HG02798 (cell line): ENCODE measurements around the gene HDHD5.

Source experiments
- ATAC-seq: cut with Tn5 transposase; IDR thresholded peaks from one replicate; pipeline ENCODE4 v1.9.1; 2021; ENCODE audit warnings: mild to moderate bottlenecking; ENCODE audit not compliant: unreplicated experiment, poor library complexity

Gene HDHD5

DNA sequence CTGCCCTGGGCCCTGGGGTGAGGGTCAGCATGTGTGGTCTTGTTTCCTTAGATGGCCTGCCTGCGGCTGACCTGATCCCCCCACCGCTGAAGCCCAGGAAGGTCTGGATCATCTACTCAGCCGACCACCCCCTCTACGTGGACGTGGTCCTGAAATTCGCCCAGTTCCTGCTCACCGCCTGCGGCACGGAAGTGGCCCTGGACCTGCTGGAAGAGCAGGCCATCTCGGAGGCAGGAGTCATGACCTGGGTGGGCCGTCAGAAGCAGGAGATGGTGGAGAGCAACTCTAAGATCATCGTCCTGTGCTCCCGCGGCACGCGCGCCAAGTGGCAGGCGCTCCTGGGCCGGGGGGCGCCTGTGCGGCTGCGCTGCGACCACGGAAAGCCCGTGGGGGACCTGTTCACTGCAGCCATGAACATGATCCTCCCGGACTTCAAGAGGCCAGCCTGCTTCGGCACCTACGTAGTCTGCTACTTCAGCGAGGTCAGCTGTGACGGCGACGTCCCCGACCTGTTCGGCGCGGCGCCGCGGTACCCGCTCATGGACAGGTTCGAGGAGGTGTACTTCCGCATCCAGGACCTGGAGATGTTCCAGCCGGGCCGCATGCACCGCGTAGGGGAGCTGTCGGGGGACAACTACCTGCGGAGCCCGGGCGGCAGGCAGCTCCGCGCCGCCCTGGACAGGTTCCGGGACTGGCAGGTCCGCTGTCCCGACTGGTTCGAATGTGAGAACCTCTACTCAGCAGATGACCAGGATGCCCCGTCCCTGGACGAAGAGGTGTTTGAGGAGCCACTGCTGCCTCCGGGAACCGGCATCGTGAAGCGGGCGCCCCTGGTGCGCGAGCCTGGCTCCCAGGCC lies 50.6 kb downstream of the HDHD5 start:
- no peak for ATAC-seq

DNA sequence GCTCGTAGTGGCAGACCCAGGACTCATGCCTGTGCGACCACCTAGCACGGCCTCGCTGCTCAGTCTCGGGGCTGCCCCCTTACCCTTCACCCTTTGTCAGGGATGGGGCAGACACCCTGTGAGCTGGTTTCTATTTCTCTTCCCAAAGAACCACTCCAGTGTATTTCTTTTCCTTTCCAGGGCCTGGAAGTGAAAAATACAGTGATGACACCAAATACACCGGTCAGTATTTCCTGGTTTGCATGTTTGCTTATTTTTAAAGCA lies 51.6 kb downstream of the HDHD5 start:
- ATAC-seq, result no peak

DNA sequence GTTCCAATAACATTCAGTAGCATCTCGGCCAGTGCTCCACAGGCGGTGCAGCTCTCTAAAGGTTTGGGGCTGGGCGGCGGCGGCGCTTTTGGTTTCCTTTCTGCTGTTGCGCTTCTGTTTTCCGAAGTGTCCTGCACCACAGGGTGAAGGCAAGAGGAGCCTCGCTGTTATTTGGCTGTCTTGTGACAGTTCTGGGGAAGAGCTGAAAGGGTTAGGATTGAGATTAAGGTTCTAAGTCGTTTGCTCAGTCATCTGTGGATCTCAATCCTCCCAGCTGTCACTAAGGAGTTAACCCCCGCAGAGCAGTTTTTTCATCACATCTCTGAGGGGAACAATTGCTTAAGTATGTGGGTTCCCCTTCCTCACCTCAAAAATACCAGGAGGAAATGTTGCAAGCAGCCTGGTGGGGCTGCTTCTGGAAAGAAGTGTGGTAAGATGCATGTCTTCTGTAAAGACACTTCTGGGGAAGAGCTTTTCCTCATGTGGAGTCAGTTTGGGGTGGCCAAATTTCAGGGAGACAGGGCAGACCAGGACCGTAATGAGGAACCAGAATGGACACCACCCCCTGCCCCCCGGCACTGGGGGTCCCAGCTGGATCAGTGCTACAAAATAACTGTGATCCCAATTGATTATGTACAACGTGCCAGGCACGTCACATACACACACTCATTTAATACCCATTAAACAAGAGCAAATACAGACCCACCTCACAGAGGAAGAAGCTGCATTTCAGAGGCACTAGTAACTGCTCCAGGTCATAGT lies 52.1 kb downstream of the HDHD5 start:
- no peak for ATAC-seq

DNA sequence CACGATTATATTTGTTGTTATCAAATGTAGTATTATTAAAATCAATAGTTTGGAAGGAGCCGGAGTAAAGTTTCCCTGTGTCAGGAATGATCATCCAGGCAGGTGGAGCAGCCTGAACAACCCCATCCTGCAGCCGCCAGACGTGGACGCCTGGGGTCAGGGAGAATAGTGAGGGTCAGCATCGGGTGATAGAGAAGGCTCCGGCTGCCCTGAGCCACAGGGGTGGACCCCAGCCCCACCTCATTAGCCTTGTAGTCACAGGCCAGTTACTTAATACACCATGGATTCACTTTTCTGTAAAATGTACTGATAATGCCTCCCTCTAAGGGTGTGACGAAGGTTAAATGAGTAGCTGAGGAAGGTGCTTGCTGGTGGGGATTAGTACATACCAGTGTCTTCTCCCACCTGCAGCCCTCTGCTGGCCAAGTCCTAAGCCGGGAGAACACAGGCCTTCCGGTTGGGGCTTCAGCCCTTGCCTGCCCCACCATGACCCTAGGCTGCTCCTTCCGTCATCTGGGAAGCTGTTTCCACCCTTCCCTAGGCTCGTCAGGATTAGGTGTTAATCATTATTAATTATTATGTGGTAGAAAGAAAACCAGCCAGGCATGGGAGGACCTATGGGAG lies 52.8 kb downstream of the HDHD5 start:
- no peak for ATAC-seq

DNA sequence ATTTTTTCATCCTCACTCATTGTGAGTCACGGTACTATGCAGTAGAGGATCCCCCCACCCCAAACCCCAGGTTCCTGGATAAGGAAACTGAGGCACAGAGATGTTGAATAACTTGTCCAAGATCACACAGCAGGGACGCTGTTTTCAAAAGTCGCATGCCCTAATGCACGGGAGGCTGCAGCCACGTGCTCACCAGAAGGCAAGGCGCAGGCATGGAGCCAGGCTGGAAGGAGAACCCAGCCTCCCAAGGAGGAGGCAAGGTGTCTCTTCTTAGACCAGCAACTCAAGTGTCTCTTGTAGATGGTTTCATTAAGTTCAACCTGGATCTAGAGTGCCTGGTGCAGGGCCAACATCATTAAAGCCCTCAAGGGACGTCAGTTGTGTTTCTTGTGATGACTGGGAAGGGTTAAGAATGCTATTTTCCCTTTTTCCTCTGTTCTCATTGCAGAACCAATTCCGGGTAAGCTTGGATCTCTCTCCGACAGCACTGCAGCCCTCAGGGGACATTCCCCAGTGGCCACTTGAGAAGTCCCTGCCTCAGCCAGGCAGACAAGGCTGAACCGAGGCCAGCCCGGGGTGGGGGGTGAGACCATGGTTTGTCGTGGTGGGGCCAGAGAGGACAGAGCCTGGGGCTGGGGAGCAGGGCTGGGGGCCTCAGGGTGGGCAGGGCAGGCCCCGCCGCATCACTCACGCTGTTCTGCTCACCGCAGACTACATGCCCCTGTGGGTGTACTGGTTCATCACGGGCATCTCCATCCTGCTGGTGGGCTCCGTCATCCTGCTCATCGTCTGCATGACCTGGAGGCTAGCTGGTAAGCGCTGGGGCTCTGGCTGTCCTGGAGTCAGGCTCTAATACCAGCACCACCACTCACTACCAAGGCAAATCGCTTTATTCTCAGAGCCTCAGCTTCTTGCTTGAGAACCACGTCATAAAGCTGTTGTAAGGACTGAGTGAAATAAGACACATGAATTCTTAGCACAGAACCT lies 53.6 kb downstream of the HDHD5 start:
- ATAC-seq, result no peak

DNA sequence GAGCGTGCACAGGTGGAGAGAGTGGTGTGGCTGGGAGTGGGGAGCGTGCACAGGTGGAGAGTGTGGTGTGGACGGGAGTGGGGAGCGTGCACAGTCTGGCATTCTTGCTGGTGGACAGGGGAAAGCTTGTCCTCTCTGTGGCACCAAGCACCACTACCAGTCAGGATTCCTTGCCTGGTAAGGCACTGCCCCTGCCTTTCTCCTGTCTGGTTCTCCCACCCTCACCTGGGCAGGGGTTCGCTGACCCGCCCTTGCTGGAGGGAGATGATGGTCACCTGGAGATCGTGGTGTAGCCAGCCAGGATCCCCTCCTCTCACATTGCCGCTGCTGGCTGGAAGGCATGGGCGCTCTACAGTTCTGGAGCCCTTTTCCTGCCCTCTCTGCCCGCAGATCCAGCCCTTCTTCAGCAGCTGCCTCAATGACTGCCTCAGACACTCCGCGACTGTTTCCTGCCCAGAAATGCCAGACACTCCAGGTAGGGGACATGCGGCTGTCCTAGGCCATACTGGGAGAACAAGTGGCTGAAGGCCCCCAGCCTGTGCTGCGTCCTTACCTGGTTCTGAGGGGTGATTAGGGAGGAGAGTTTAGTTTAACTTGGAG lies 54.6 kb downstream of the HDHD5 start:
- no peak for ATAC-seq

DNA sequence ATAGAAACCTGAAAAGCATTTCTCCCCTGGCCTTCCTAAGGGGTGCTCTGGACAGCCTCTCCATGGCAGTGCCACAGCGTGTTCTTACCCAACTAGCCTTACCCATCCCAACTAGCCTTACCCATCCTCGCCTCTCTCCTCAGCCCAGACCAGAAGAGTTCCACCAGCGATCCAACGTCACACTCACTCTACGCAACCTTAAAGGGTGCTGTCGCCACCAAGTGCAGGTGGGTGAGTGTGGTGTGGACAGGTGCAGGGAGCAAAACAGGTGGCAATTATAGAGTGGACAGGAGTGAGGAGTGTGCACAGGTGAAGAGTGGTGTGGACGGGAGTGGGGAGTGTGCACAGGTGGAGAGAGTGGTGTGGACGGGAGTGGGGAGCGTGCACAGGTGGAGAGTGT lies 55.7 kb downstream of the HDHD5 start:
- no peak for ATAC-seq

DNA sequence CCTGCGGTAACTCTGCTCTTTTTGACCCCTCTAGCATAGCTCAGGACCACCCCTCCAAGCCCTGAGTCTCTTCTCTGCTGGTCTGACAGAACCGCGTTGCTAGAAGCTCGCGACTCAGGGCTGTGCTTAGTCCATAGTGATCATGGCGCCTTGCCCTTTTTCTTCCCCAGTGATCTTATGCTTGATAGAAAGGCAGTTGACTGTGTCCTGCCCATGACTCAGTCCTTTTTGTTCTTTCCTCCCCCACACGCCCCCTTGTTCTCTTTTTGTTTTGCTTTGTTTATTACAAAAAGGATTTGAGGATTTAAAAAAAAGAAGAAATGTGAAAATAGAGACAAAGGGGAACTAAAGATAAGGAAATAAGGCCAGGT lies 56.8 kb downstream of the HDHD5 start:
- ATAC-seq, result no peak

DNA sequence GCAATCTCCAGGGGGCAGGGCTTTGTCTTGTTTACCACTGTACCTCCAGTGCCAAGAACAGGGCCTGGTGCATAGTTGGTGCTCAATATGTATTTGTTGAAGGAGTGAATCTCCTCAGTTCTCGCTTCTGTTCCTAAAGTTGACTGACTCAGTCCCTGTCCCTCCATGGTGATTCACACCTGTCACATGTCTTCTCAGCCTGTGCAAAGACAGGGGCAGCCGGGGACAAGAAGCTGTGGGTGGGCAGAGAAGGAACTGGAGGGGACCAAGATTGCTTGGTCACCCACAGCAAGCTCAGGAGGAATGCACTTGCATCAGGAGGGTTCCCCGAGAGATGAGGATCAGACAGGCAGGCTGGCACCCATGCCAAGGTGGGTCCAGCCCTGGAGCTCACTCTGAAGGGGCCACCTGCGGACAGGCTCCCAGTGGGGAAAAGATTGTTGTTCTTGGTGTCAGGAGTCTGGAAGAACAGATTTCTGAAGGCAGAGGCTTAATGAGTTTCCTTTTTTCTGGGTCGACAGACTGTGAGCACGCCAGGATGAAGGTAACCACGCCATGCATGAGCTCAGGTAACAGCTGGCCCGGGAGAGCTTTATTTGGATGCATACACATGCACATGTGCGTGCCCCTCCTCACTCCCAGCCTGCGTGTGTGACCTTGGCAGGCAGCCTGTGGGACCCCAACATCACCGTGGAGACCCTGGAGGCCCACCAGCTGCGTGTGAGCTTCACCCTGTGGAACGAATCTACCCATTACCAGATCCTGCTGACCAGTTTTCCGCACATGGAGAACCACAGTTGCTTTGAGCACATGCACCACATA lies 57.4 kb downstream of the HDHD5 start:
- no peak for ATAC-seq

DNA sequence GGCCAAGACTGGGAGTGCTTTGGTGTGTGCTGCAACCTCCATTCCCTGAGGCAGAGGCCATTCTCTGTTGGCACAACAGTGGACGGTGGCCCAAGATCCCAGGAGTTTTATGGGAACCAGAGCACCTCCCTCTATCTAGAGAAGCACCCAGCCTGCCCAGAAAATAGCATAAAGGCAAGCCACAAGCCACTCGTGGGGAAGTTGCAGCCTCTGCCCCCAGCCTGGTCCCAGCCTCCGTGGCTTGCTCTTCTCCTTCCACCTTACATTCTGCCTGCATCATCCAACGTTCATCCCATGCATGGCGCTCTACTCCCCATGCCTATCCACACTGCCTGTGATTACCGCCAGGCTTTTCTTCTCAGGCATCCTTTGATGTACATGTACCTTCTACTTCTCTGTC lies 58.5 kb downstream of the HDHD5 start:
- no peak for ATAC-seq

DNA sequence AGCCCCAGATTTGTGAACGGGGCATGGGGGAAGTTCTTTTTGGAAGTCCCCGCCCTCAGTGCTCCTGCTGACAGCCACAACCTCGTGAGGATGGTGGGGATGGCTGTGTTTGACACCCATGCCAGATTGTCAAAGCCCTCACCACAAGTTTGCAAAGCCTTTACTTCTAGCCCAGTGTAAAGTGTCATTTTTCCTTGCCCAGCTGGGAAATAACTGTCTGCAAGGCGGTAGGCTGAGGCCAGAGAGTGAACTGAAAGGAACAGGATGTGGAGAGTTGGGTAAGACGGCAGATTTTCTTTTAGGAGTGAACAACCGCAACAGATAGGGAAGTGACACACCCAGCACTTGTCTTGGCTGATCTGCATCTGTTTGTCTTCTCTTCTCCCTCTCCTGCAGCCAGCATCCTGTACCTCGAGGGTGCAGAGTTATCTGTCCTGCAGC lies 60.7 kb downstream of the HDHD5 start:
- no peak for ATAC-seq

DNA sequence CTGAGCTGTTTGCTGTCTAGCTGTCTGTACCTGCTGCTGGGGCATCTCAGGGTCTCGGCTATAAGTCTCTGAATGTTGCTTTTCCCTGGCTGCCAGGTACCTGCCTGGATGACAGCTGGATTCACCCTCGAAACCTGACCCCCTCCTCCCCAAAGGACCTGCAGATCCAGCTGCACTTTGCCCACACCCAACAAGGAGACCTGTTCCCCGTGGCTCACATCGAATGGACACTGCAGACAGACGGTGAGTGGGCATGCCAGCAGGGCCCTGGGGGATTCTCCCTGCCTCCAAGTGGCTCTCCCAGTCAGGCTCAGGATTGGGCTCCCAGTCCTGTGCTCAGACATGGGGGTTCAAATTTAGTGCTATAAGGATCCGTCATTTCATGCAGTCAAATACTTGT lies 61.4 kb downstream of the HDHD5 start:
- ATAC-seq, result no peak

DNA sequence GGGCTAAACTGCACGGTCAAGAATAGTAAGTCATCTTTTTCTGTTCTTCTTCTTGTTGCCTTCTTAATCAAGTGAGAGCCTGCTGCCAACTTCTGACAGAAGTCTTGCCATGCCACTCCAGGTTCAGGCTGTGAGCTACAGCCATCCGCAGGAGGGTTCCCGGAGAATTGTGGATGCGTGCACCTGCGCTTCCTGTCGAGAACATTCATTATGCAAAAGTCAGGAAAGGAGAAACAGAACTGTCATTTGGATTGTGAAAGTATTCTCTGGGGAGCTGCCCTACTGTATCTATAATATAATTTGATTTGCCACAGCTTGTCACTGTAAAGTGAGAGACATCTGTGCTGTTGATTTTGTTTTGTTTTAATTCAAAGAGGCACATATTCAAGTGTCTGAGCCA lies 62.0 kb downstream of the HDHD5 start:
- ATAC-seq, result no peak

DNA sequence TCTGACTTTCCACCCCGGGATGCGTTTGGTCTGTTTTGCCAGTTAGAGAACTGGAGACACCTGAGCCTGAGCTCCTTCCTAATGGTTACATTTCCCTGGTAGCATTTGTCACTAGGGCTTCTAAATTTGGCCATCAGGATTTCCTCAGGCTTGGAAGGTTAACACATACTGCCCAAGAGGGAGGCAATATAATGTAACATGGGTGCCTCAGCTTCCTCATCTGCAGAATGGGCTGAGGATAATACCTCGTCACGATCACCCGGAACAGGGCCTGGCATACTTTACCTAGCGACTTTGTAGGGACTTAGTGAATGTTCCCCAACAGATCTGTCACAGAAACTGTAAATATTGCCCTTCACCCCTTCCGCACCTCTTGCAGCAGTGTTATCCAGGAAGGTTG lies 63.0 kb downstream of the HDHD5 start:
- ATAC-seq, result no peak

DNA sequence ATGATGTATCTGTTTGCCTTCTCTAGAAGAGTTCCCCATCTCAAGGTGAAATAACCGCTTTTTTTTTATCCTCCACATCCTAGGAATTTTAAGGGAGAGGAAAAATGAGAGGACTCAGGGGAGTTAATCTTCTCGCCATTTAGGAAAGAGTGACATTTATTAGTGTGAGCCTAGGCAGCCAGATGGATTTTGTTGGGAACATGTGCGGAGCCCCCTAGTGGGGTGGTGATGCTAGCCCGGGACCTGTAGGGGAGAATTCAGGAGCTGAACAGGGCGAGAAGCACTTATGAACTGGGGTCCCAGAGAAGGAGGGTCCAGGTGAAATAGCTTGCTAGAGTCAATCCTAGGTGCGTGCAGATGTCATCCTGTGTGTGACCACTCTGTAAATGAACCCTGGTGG lies 63.5 kb downstream of the HDHD5 start:
- no peak for ATAC-seq

DNA sequence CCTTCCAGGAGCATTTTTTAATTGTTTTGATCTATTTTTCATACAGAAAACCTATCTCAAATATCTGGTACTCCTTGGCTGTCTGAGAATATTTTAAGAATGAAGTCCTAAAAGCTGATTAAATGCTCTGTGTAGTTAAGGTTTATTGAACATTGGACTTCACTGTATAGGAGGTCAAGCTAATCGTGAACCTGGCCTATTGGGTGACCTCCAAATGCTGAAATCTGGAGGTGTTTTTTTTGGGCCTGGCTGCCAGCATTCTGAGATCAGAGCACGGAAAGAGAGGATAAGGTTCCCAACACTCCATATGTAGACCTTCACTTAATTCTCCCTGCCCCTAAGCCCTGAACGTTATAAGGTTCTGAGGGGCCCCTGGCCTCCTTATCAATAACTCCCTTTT lies 66.0 kb downstream of the HDHD5 start:
- ATAC-seq, result no peak

DNA sequence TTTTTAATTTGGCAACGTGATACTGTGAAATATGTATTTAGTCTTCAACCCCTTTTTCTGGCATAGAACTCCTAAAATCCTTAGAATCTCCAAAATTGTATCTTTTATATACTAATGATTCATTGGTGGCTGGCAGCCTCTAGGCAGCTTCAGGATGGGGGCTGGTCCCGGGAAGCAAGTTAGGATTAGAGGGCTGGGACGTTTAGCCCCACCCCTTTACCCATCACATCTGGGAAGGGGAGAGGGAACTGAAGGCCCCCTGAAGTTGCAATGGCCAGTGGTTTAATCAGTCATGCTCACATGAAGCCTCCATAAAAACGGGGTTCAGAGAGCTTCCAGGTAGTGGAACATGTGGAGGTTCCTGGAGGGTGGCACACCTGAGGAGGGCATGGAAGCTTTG lies 67.2 kb downstream of the HDHD5 start:
- no peak for ATAC-seq

DNA sequence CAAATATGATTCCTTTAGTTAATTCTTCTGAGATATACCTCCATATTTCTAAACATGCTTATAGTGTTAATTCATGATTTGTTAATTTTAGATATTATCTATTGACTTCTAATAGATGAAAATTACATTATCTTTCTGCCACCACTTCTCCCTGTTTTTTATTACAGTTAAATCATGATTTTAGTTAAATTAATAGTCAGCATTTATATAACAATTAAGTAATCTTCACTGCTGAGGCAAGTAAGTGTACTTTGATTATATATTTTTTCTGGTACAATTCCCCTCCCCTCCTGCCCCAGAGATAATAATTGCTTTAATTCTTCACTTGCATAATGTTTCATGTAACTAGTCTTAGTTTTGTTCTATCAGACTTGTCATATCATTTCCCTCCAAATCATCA lies 68.5 kb downstream of the HDHD5 start:
- no peak for ATAC-seq
